Esophagus muscularis mucosa (tissue), 4 donors: ENCODE results near the gene LITAF. TPM values are rescaled to one million over a fixed set of nuclear protein-coding genes. Genes with fewer than 3 reads are reported as not detected.
"Not testable (repeated sequence)": the region's sequence is repeated elsewhere in the genome, so short reads cannot be mapped to it uniquely, and the experiment has no call there.

Experiments used
- DNase-seq: peaks from one replicate; pipeline ENCODE4 v3.0.0-alpha.2; 2017; ENCODE audit errors: extremely low spot score
- H3K27ac ChIP-seq, 4 donors: fragments of 200-600 bp; sonication (generic); replicated peaks in 1 of 4; 1 replicate in 3 of 4; 2 replicates in 1 of 4; pipeline ENCODE4 v1.5.1; 2016 to 2019; ENCODE audit warnings: mild to moderate bottlenecking in 1 of 4
- H3K27me3 ChIP-seq, 4 donors: fragments of 200-600 bp; sonication (generic); one replicate each; pipeline versions ENCODE4 v1.5.1 to v1.6.0; 2016 to 2019
- H3K36me3 ChIP-seq, 4 donors: fragments of 200-600 bp; sonication (generic); one replicate each; pipeline ENCODE4 v1.5.1; 2016 to 2019
- H3K4me1 ChIP-seq, 4 donors: fragments of 200-600 bp; sonication (generic); one replicate each; pipeline ENCODE4 v1.5.1; 2016 to 2019
- H3K4me3 ChIP-seq, 4 donors: fragments of 200-600 bp; sonication (generic); 1 replicate in 2 of 4; 2 replicates in 2 of 4; pipeline ENCODE4 v1.5.1; 2016 to 2019; ENCODE audit warnings: mild to moderate bottlenecking in 4 of 4, moderate library complexity in 1 of 4
- H3K9me3 ChIP-seq, 4 donors: fragments of 200-600 bp; sonication (generic); 1 replicate in 3 of 4; 2 replicates in 1 of 4; pipeline ENCODE4 v1.5.1; 2016 to 2019
- CTCF ChIP-seq, 3 experiments: fragments of 200-600 bp in 2 of 3; fragments of 450-650 bp in 1 of 3; sonication (generic) in 2 of 3; IDR thresholded peaks; one replicate each; pipeline ENCODE4 v1.5.1; 2017 to 2019; ENCODE audit warnings: antibody characterized with exemption in 3 of 3, mild to moderate bottlenecking in 2 of 3, moderate library complexity in 1 of 3
- EP300 ChIP-seq: sonication (generic); formaldehyde crosslinking; IDR thresholded peaks from one replicate; pipeline ENCODE4 v1.6.1; 2017; ENCODE audit warnings: antibody characterized with exemption
- POLR2A ChIP-seq: fragments of 450-650 bp; IDR thresholded peaks from one replicate; pipeline ENCODE4 v1.6.1; 2017; ENCODE audit warnings: antibody characterized with exemption, moderate library complexity, mild to moderate bottlenecking, low read depth
- POLR2AphosphoS5 ChIP-seq, 2 donors: sonication (generic); formaldehyde crosslinking; IDR thresholded peaks; one replicate each; pipeline ENCODE4 v1.6.1; 2017; ENCODE audit warnings: antibody characterized with exemption in 2 of 2
- WGBS: methylation state at CpG from one replicate; pipeline ENCODE4 v1.1.5; 2018; 5-methylcytosine and 5-hydroxymethylcytosine counted together
- intact Hi-C: fragments of 100-400 bp; cut with DNase I; formaldehyde crosslinking; loops from one replicate; pipeline ENCODE4 v1.15.1; 2023
- total RNA-seq, 4 donors: library from RNA; depleted of rRNA; stranded (reverse); fragments of >200 nt; gene quantifications; one replicate each; pipeline versions ENCODE4 v1.1.0 to v1.2.1, GENCODE V29; 2016

Gene LITAF
- total RNA-seq, 4 donors from 2014 or later = 28.7 to 88.3 (median 36.8) TPM

GRCh38 chr16:11582157-11582814 lies 4.4 kb downstream of the LITAF start:
- Histone ChIP-seq H3K27ac (peak overlapping the region in 1 of 4 donors; percentile 23), H3K9me3 (no peaks in the 10 kb centered on the region), H3K36me3 (no peaks in the 10 kb centered on the region), H3K4me3 (no peak overlapping the region), H3K27me3 (no peaks in the 10 kb centered on the region), H3K4me1 (peaks cover 12 to 47% (median 40%) of the 10 kb centered on the region in 4 donors)
- 75% methylated on average over 7 of the region's 7 CpGs for WGBS
- intact Hi-C loops = no loop called here
- no peak for DNase-seq
- TF ChIP-seq EP300 (no peak), POLR2A (no peak), CTCF (IDR thresholded peaks at IDR 0.05) (no peak), POLR2AphosphoS5 (IDR thresholded peaks at IDR 0.05) (no peak)

GRCh38 chr16:11581678-11582077 lies 5.0 kb downstream of the LITAF start:
- intact Hi-C loops = no loop called here
- no peak overlapping the region for H3K4me3 ChIP-seq
- H3K9me3 ChIP-seq = no peaks in the 10 kb centered on the region
- no peaks in the 10 kb centered on the region for H3K27me3 ChIP-seq
- DNase-seq = no peak
- TF ChIP-seq CTCF (IDR thresholded peaks at IDR 0.05) (no peak), POLR2AphosphoS5 (IDR thresholded peaks at IDR 0.05) (no peak), POLR2A (no peak), EP300 (no peak)
- WGBS = 87% methylated on average over 3 of the region's 3 CpGs
- no peak overlapping the region for H3K27ac ChIP-seq
- peaks cover 14 to 51% (median 41%) of the 10 kb centered on the region in 4 donors for H3K4me1 ChIP-seq
- no peaks in the 10 kb centered on the region for H3K36me3 ChIP-seq

GRCh38 chr16:11580451-11581086 lies 6.2 kb downstream of the LITAF start:
- 93% methylated on average over 12 of the region's 12 CpGs for WGBS
- Histone ChIP-seq H3K27me3 (no peaks in the 10 kb centered on the region), H3K4me3 (no peak overlapping the region), H3K4me1 (peaks cover 11 to 55% (median 37%) of the 10 kb centered on the region in 4 donors), H3K27ac (no peak overlapping the region), H3K36me3 (no peaks in the 10 kb centered on the region), H3K9me3 (no peaks in the 10 kb centered on the region)
- DNase-seq = no peak
- TF ChIP-seq POLR2A = no peak
- intact Hi-C loops = no loop called here

- H3K9me3 ChIP-seq, H3K4me3 ChIP-seq, H3K27ac ChIP-seq, H3K36me3 ChIP-seq, intact Hi-C loops, DNase-seq, H3K27me3 ChIP-seq: not testable (repeated sequence)
- WGBS = 77% methylated on average over 8 of the region's 8 CpGs
- H3K4me1 ChIP-seq = peaks cover 6 to 43% (median 27%) of the 10 kb centered on the region in 4 donors
Measured at GRCh38 chr16:11577290-11577660, 9.4 kb downstream of the LITAF start.

GRCh38 chr16:11576427-11577289 lies 10.1 kb downstream of the LITAF start:
- Histone ChIP-seq H3K9me3 (no peaks in the 10 kb centered on the region), H3K4me3 (no peak overlapping the region), H3K27ac (no peak overlapping the region), H3K4me1 (peaks cover 5 to 50% (median 33%) of the 10 kb centered on the region in 4 donors), H3K36me3 (no peaks in the 10 kb centered on the region), H3K27me3 (no peaks in the 10 kb centered on the region)
- WGBS = 72% methylated on average over 9 of the region's 9 CpGs
- intact Hi-C loops = no loop called here
- no peak for DNase-seq
- TF ChIP-seq CTCF (IDR thresholded peaks at IDR 0.05) (no peak), EP300 (no peak), POLR2AphosphoS5 (IDR thresholded peaks at IDR 0.05) (no peak), POLR2A (no peak)
